LNCaP clone FGC (cell line): ENCODE measurements around the gene DTNBP1.

Source experiments
- DNase-seq: peaks from one replicate; pipeline ENCODE4 v3.0.0-alpha.2; 2011; ENCODE audit warnings: low read depth
- H3K4me3 ChIP-seq: 2 replicates; pipeline ENCODE4 v1.5.1; 2011; ENCODE audit warnings: mild to moderate bottlenecking, low read depth, low read length, control low read depth
- CTCF ChIP-seq: IDR thresholded peaks from 2 replicates; pipeline ENCODE4 v1.5.1; 2012; ENCODE audit warnings: mild to moderate bottlenecking; ENCODE audit not compliant: control insufficient read depth, insufficient read depth; ENCODE audit errors: extremely low read depth

The DTNBP1 gene

GRCh38 chr6:15498640-15499039, 164.2 kb downstream of the DTNBP1 start:
- DNase-seq, result no peak
- H3K4me3 ChIP-seq, result no peak overlapping the region
- TF ChIP-seq CTCF, result no peak

- TF ChIP-seq CTCF, result no peak
- DNase-seq, result no peak
- no peak overlapping the region for H3K4me3 ChIP-seq
Observed at GRCh38 chr6:15496345-15497131, 166.3 kb downstream of the DTNBP1 start.

- DNase-seq, result no peak
- TF ChIP-seq CTCF, result no peak
- no peak overlapping the region for H3K4me3 ChIP-seq
Observed at GRCh38 chr6:15495375-15495901, 167.4 kb downstream of the DTNBP1 start.

GRCh38 chr6:15493437-15494168, 169.2 kb downstream of the DTNBP1 start:
- H3K4me3 ChIP-seq, result no peak overlapping the region
- TF ChIP-seq CTCF, result no peak
- DNase-seq, result no peak

- H3K4me3 ChIP-seq, result no peak overlapping the region
- TF ChIP-seq CTCF, result no peak
- DNase-seq, result no peak
Observed at GRCh38 chr6:15491986-15492269, 170.9 kb downstream of the DTNBP1 start.

GRCh38 chr6:15491255-15491985, 171.4 kb downstream of the DTNBP1 start:
- TF ChIP-seq CTCF, result peak; percentile 89
- no peak overlapping the region for H3K4me3 ChIP-seq
- DNase-seq, result peak; percentile 23
